ENCODE measurements around the gene MDH1B.

MDH1B gene

GRCh38 chr2:206701952-206702605 is 63.0 kb downstream of the MDH1B start:
- FAIRE-seq: no peak
- no peak for DNase-seq (ENCODE audit: extremely low spot score, insufficient read length, low read depth)

DNA sequence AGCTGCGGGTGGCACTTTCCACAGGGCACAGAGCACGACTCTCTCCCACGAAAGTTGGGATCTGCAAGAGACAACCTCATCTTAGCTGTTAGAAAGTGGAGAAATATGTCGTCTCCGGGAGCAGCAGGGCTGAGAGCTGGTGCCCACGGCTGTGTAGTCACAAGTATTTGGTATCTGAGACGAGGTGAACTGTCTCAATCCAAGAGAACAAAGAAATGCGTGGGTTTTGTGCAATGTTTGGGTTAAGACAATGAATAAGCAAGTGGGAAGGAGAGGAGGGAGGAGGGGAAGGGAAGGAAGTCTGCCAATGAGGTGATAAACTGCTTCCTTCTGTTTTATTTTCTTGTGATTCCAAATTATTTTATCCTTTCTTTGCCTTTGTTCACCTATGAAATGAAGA is 65.0 kb downstream of the MDH1B start:
- FAIRE-seq: no peak

DNA sequence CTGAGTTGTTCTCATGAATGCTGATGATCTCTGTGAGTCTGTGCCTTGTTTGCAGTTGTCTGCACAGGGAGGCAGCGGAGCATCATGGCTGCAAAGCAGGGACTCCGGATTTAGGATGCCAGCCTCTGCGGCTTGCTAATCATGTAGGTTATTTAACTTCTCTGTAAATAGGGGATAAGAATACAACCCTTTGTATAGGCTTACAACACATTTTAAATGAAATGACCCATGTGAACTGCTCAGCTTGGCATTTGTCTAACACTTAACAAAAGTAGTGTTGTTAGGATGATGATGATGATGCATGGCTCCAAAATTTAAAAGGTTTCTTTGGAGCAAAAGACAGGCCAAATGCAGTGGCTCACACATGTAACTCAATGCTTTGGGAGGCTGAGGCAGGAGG is 66.3 kb downstream of the MDH1B start:
- FAIRE-seq (no peak), DNase-seq (ENCODE audit: extremely low spot score, insufficient read length, low read depth) (no peak)

More for the DNA sequence above, 65.0 kb downstream of the MDH1B start:
- no peak for DNase-seq (ENCODE audit: extremely low spot score, insufficient read length, low read depth)

DNA sequence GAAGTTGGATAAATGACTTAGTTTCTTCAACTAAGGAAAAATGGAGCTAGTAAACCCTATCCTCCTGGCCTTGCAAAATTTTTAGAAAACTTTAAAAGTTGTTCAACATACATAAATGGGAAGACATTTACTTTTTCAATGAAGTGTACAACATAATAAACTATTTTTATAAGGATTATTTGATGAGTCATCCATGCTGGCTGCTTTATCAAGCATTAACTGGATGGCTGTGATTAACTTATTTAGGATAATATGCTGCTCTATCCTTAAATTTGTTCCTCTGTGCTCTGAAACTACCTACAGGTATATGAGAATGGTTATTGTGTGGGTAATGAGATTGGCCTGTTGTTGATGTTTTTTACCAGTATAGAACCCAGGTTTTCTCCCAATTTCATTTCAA is 68.2 kb downstream of the MDH1B start:
- FAIRE-seq (no peak), DNase-seq (ENCODE audit: extremely low spot score, insufficient read length, low read depth) (no peak)

GRCh38 chr2:206693399-206694137 is 71.6 kb downstream of the MDH1B start:
- FAIRE-seq (peak; percentile 89), DNase-seq (ENCODE audit: extremely low spot score, insufficient read length, low read depth) (peak; percentile 22)

- no peak for DNase-seq (ENCODE audit: extremely low spot score, insufficient read length, low read depth)
- FAIRE-seq: no peak
Measured at GRCh38 chr2:206692971-206693370, 72.2 kb downstream of the MDH1B start.

DNA sequence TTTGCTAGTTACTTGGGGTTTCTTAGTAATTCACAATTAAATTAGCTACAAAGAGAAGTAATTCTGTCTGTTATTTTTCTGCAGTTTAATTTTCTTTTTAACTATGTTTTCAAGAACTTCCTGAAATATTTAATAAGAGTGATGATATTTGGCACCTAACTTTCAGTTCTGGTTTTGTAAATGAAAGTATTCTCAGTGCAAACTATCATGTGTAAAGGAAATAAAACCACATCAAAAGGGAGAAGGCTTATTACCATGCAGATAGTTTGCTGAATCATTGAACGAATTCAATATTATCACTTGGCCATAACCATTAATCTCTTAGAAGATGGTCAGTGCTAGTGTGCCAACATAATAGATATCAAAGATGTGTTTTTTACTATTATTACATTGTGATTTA is 76.1 kb downstream of the MDH1B start:
- DNase-seq (ENCODE audit: extremely low spot score, insufficient read length, low read depth) (no peak), FAIRE-seq (no peak)

DNA sequence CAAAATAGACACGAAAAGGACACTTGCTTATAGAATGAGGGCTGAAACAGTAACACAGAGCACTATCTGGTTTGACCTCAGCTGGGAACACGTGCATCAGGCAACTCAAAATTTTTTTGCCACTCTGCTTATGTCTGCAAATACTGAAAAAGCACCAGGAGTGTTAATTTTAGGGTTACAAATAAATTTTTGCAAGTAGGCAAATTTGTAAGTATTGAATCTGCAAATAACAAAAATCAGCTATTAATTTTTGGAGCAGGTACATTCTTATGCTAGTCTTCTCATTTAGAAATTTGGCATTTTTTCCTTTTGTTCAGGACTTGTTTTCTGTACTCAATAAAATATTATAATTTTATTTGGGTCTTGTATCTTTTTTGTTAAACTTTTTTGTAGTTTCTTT is 76.7 kb downstream of the MDH1B start:
- FAIRE-seq (no peak), DNase-seq (ENCODE audit: extremely low spot score, insufficient read length, low read depth) (no peak)

Measured in GM18507 (cell line).